Stimulated activated CD4-positive, alpha-beta T cell treated with anti-CD3 and anti-CD28 coated beads, Interleukin-15, amount 100 ng/mL, for 1 hour (primary cell): ENCODE data around the gene ZNF462.

Source experiments
- DNase-seq, 2 donors: peaks; one replicate each; pipeline ENCODE4 v3.0.0-alpha.2; 2020; ENCODE audit warnings: low read depth in 1 of 2, low spot score in 1 of 2

The ZNF462 gene

GRCh38 chr9:106861640-106862109, 1.3 kb upstream of the ZNF462 start:
- no peak for DNase-seq

- no peak for DNase-seq
Measured at GRCh38 chr9:106862110-106862820, 701 bp upstream of the ZNF462 start.

- DNase-seq: no peak
Measured at GRCh38 chr9:106864373-106865143, 1.6 kb downstream of the ZNF462 start.

- DNase-seq: no peak
Measured at GRCh38 chr9:106866243-106866642, 3.3 kb downstream of the ZNF462 start.

GRCh38 chr9:106867286-106867685, 4.3 kb downstream of the ZNF462 start:
- DNase-seq: no peak

GRCh38 chr9:106868087-106868486, 5.1 kb downstream of the ZNF462 start:
- no peak for DNase-seq

- no peak for DNase-seq
Measured at GRCh38 chr9:106868565-106868964, 5.6 kb downstream of the ZNF462 start.

GRCh38 chr9:106869028-106869427, 6.1 kb downstream of the ZNF462 start:
- no peak for DNase-seq

- no peak for DNase-seq
Measured at GRCh38 chr9:106869458-106869857, 6.5 kb downstream of the ZNF462 start.

- no peak for DNase-seq
Measured at GRCh38 chr9:106872641-106873040, 9.7 kb downstream of the ZNF462 start.

- DNase-seq: no peak
Measured at GRCh38 chr9:106874031-106874430, 11.1 kb downstream of the ZNF462 start.

- no peak for DNase-seq
Measured at GRCh38 chr9:106874652-106875051, 11.7 kb downstream of the ZNF462 start.

GRCh38 chr9:106875529-106875928, 12.6 kb downstream of the ZNF462 start:
- DNase-seq: no peak

- DNase-seq: no peak
Measured at GRCh38 chr9:106877345-106877744, 14.4 kb downstream of the ZNF462 start.

GRCh38 chr9:106878081-106878837, 15.3 kb downstream of the ZNF462 start:
- DNase-seq: no peak

- DNase-seq: no peak
Measured at GRCh38 chr9:106878934-106879333, 16.0 kb downstream of the ZNF462 start.

GRCh38 chr9:106879439-106879882, 16.5 kb downstream of the ZNF462 start:
- no peak for DNase-seq

- no peak for DNase-seq
Measured at GRCh38 chr9:106880081-106880480, 17.1 kb downstream of the ZNF462 start.

GRCh38 chr9:106880863-106881262, 17.9 kb downstream of the ZNF462 start:
- no peak for DNase-seq

- no peak for DNase-seq
Measured at GRCh38 chr9:106883030-106883429, 20.1 kb downstream of the ZNF462 start.

- DNase-seq: no peak
Measured at GRCh38 chr9:106883626-106884190, 20.7 kb downstream of the ZNF462 start.
